Measurements from ENCODE around the gene PCBP3.
"Not testable (repeated sequence)": the region's sequence is repeated elsewhere in the genome, so short reads cannot be mapped to it uniquely, and the experiment has no call there.

PCBP3 gene

GRCh38 chr21:45615145-45615711, 28.3 kb upstream of the PCBP3 start:
- Histone ChIP-seq H3K27ac (no peak overlapping the region), H3K4me3 (no peak overlapping the region)
- no peak for DNase-seq (ENCODE audit: low spot score)
- TF ChIP-seq, protein P1, sequence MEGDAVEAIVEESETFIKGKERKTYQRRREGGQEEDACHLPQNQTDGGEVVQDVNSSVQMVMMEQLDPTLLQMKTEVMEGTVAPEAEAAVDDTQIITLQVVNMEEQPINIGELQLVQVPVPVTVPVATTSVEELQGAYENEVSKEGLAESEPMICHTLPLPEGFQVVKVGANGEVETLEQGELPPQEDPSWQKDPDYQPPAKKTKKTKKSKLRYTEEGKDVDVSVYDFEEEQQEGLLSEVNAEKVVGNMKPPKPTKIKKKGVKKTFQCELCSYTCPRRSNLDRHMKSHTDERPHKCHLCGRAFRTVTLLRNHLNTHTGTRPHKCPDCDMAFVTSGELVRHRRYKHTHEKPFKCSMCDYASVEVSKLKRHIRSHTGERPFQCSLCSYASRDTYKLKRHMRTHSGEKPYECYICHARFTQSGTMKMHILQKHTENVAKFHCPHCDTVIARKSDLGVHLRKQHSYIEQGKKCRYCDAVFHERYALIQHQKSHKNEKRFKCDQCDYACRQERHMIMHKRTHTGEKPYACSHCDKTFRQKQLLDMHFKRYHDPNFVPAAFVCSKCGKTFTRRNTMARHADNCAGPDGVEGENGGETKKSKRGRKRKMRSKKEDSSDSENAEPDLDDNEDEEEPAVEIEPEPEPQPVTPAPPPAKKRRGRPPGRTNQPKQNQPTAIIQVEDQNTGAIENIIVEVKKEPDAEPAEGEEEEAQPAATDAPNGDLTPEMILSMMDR (IDR thresholded peaks at IDR 0.05), result no peak

DNA sequence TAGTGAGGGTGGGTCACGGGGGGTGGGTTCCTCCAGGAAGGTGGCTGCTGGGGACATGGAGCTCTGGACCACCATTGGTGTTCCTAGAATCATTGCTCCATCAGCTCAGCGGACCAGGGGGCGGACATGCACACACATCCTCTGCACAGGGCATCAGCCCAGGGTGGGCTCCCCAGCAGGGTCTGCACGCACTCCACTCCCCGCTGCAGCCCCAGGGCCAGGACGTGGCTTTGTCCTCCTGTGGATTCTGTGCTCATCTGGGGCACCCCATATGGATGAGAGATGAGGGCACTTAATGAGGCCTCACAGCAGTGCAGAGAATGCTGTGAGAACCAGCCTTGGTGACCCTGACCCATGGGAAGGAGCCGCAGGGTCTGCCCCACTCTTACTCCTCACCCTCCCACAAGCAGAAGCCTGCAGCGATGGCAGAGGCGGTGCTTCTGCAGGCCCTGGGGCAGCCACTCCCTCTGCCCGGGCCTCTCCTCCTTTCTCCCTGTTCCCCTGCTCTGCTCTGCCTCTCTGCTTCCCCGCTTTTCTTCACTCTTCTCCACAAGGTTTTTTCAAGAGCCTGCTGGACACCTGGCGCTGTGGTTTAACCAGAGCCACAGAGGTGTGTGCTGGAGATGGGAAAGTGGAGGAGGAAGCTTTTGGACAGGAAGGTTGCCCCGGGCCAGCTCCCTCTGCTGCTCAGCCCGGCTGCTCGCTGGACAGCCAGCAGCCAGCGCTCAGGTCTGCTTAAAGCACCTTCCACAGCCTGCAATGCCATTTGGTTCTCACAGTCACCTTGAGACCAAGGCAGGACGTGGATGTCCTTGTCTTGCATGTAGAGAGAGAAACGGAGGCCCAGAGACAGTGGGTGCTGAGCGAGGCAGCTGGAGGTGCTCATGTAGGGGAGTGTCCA, 26.3 kb upstream of the PCBP3 start:
- TF ChIP-seq, protein P1 (IDR thresholded peaks at IDR 0.05), result no peak
- H3K27ac ChIP-seq, result no peak overlapping the region
- no peak for DNase-seq (ENCODE audit: low spot score)

DNA sequence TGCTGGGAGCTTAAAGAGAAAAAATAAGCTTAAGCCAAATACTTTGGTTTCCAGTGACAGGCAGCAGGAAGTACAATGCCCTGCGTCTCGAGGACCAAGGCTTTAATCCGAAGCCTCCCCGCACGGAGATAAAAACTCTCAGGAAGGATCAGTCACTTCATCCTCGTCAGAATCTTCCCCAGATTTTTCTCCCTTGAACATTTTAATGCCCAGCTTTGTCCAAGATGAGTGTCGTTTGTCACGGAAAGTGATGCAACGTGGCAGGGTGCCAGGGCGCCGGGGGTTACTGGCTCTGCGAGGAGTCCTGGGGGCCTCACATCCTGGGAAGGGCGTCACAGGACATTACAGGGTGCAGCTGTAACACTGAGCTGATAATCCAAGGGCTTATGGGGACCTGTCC, 25.2 kb upstream of the PCBP3 start:
- Histone ChIP-seq H3K4me3 (no peak overlapping the region), H3K27ac (no peak overlapping the region)
- TF ChIP-seq, protein P1 (IDR thresholded peaks at IDR 0.05), result no peak
- no peak for DNase-seq (ENCODE audit: low spot score)

More for the DNA sequence above, 26.3 kb upstream of the PCBP3 start:
- no peak overlapping the region for H3K4me3 ChIP-seq

DNA sequence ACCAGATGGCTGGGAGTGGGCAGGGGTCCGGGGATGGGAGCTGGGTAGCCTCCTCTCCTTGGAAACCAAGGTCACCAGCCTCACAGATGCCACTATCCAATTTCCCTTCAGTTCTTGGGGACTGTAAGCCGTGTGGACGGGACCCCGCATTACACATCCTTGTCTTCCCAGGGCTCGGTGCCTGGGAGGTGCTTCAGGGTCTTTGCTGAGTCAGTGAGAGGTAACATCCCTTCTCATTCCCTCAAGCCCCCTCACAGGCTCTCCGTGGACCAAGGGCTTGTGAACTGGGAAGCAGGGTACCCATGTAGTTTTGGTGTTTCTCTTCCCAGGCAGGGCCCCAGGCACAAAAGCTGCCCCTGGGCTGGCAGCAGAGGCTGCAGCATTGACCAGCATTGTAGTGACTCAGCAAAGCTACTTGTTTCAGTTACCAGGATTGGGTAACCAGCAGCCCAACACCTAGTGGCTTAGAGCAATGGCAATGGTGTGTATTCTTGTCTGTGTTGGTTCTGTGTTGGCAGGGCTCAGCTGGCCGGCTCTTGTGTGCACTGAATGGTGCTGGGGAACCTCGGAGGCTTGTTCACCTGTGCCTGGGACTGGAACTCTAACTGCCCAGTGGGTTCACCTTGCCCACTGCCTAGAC, 24.6 kb upstream of the PCBP3 start:
- Histone ChIP-seq H3K27ac (no peak overlapping the region), H3K4me3 (no peak overlapping the region)
- DNase-seq (ENCODE audit: low spot score), result no peak
- TF ChIP-seq, protein P1 (IDR thresholded peaks at IDR 0.05), result no peak

GRCh38 chr21:45620201-45620923, 23.2 kb upstream of the PCBP3 start:
- TF ChIP-seq, protein P1 (IDR thresholded peaks at IDR 0.05), result no peak
- DNase-seq (ENCODE audit: low spot score), result no peak
- Histone ChIP-seq H3K27ac (no peak overlapping the region), H3K4me3 (no peak overlapping the region)

DNA sequence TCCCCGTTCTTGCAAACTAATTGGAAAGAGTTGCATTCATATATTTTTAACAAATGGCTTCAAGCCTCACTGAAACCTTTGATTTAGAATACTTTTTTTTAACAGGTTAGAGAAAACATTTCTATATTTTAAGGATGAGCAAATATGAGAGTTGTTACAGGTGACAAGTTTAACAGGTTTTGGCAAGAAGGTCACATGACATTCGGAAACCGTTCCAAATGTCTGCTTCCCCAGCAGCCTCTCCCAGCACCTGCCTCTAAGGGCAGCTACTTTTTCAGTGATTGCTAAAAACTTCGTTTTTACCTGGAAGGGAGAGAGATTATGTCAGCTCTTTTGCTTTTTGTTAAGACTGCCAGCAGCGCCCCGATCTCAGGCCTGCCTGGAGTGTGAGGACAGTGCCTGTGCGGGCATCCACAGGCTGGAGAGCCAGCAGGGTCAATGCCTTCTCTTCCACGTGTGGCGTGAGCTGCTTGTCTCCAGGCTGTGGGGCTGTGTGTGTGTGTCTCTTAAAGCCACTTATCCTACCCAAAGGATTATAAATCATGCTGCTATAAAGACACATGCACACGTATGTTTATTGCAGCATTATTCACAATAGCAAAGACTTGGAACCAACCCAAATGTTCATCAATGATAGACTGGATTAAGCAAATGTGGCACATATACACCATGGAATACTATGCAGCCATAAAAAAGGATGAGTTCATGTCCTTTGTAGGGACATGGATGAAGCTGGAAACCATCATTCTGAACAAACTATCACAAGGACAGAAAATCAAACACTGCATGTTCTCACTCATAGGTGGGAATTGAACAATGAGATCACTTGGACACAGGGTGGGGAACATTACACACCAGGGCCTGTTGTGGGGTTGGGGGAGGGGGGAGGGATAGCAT, 21.8 kb upstream of the PCBP3 start:
- not testable (repeated sequence) for H3K27ac ChIP-seq; DNase-seq (ENCODE audit: low spot score); H3K4me3 ChIP-seq
